IMR-90 (cell line): ENCODE measurements around the gene OCSTAMP. TPM values are rescaled to one million over a fixed set of nuclear protein-coding genes. Genes with fewer than 3 reads are reported as not detected.

ENCODE experiments used
- ATAC-seq: fragments of 200-7000 bp; cut with Tn5 transposase; 2 replicates; pipeline ENCODE4 v1.9.1; 2020; ENCODE audit warnings: low read depth, mild to moderate bottlenecking, moderate library complexity
- BruUV-seq: library from RNA; stranded (reverse); fragments of 400-500 nt; replicated peaks from 2 replicates; lab custom pipeline; 2021; lab: Mats Ljungman, UMichigan
- CTCF ChIA-PET: fragments of 300-600 bp; formaldehyde crosslinking; extraction: SDS; loops from one replicate; lab custom pipeline; 2021; ENCODE audit warnings: antibody characterized with exemption; lab: Yijun Ruan, JAX
- POLR2A ChIA-PET: fragments of 300-600 bp; sonication (Branson Sonifier 250); formaldehyde crosslinking; loops from one replicate; lab custom pipeline; 2022; ENCODE audit warnings: antibody characterized with exemption; ENCODE audit not compliant: unreplicated experiment; lab: Charles Lee
- DNase-seq: peaks from one replicate; pipeline ENCODE4 v3.0.0; 2013
- H2AFZ ChIP-seq: replicated peaks from 2 replicates; pipeline ENCODE3; 2013; ENCODE audit warnings: low read length, mild to moderate bottlenecking; ENCODE audit not compliant: poor library complexity
- H2AK5ac ChIP-seq: 2 replicates; pipeline ENCODE4 v1.6.1; 2013; ENCODE audit warnings: low read depth, low read length, inconsistent platforms
- H2AK9ac ChIP-seq: replicated peaks from 2 replicates; pipeline ENCODE3; 2013; ENCODE audit warnings: mild to moderate bottlenecking, low read depth, low read length, moderate library complexity; ENCODE audit not compliant: poor library complexity
- H2BK120ac ChIP-seq: 2 replicates; pipeline ENCODE4 v1.6.1; 2013; ENCODE audit warnings: low read depth, low read length, inconsistent platforms
- H2BK15ac ChIP-seq: 3 replicates; pipeline ENCODE4 v1.6.1; 2013; ENCODE audit warnings: low read depth, low read length, inconsistent platforms
- H2BK20ac ChIP-seq: 2 replicates; pipeline ENCODE4 v1.6.1; 2013; ENCODE audit warnings: low read depth, mild to moderate bottlenecking, inconsistent platforms, low read length, moderate library complexity
- H2BK5ac ChIP-seq: 2 replicates; pipeline ENCODE4 v1.6.1; 2013; ENCODE audit warnings: mild to moderate bottlenecking, low read depth, low read length, inconsistent platforms; ENCODE audit not compliant: poor library complexity, severe bottlenecking
- H3K14ac ChIP-seq: replicated peaks from 2 replicates; pipeline ENCODE4 v1.6.1; 2013; ENCODE audit warnings: low read depth, low read length, inconsistent platforms
- H3K18ac ChIP-seq: 2 replicates; pipeline ENCODE4 v1.6.1; 2013; ENCODE audit warnings: low read depth, low read length, control low read depth
- H3K23ac ChIP-seq: 2 replicates; pipeline ENCODE4 v1.6.1; 2013; ENCODE audit warnings: low read depth, low read length, inconsistent platforms
- H3K27ac ChIP-seq: 2 replicates; pipeline ENCODE4 v1.5.1; 2013; ENCODE audit warnings: mild to moderate bottlenecking, control low read depth, low read length; ENCODE audit not compliant: insufficient read depth
- H3K27me3 ChIP-seq: 2 replicates; pipeline ENCODE4 v1.6.1; 2013; ENCODE audit warnings: low read length; ENCODE audit not compliant: control insufficient read depth, insufficient read depth
- H3K36me3 ChIP-seq: 2 replicates; pipeline ENCODE4 v1.6.1; 2013; ENCODE audit warnings: low read length, mixed read lengths; ENCODE audit not compliant: control insufficient read depth, insufficient read depth
- H3K4ac ChIP-seq: 2 replicates; pipeline ENCODE4 v1.6.1; 2013; ENCODE audit warnings: low read depth, low read length, inconsistent platforms
- H3K4me1 ChIP-seq: 2 replicates; pipeline ENCODE4 v1.6.1; 2013; ENCODE audit warnings: low read length, mixed read lengths; ENCODE audit not compliant: control insufficient read depth, insufficient read depth
- H3K4me2 ChIP-seq: 2 replicates; pipeline ENCODE4 v1.6.1; 2013; ENCODE audit warnings: low read depth, mild to moderate bottlenecking, control low read depth, low read length, moderate library complexity
- H3K4me3 ChIP-seq: 2 replicates; pipeline ENCODE4 v1.5.1; 2013; ENCODE audit warnings: low read depth, mild to moderate bottlenecking, control low read depth, low read length, moderate library complexity; ENCODE audit not compliant: insufficient read depth
- H3K56ac ChIP-seq: 2 replicates; pipeline ENCODE4 v1.6.1; 2013; ENCODE audit warnings: low read length, inconsistent platforms; ENCODE audit not compliant: insufficient read depth; ENCODE audit errors: extremely low read depth
- H3K79me1 ChIP-seq, 2 experiments: 2 replicates each; pipeline ENCODE4 v1.6.1; 2013; ENCODE audit warnings: low read length in 2 of 2, inconsistent platforms in 1 of 2, low read depth in 1 of 2
- H3K9ac ChIP-seq: 2 replicates; pipeline ENCODE4 v1.6.1; 2013; ENCODE audit warnings: low read depth, low read length, control low read depth
- H3K9me1 ChIP-seq: 2 replicates; pipeline ENCODE4 v1.6.1; 2013; ENCODE audit warnings: low read length, inconsistent platforms; ENCODE audit not compliant: insufficient read depth
- H3K9me3 ChIP-seq: 2 replicates; pipeline ENCODE4 v1.6.1; 2013; ENCODE audit warnings: low read length; ENCODE audit not compliant: control insufficient read depth, insufficient read depth
- H4K20me1 ChIP-seq: 2 replicates; pipeline ENCODE4 v1.6.1; 2013; ENCODE audit warnings: low read length, inconsistent platforms; ENCODE audit not compliant: insufficient read depth
- H4K5ac ChIP-seq: 2 replicates; pipeline ENCODE4 v1.6.1; 2013; ENCODE audit warnings: mild to moderate bottlenecking, low read depth, low read length, control low read depth
- H4K8ac ChIP-seq, 2 experiments: 2 replicates each; pipeline ENCODE4 v1.6.1; 2013; ENCODE audit warnings: low read depth in 2 of 2, low read length in 2 of 2, control low read depth in 1 of 2, inconsistent platforms in 1 of 2
- H4K91ac ChIP-seq: 2 replicates; pipeline ENCODE4 v1.6.1; 2013; ENCODE audit warnings: low read depth, low read length, inconsistent platforms; ENCODE audit not compliant: insufficient read depth
- BHLHE40 ChIP-seq: fragments of 150-350 bp; IDR thresholded peaks from 2 replicates; pipeline ENCODE4 v1.6.1; 2016; ENCODE audit warnings: mild to moderate bottlenecking, low read depth, low read length
- CEBPB ChIP-seq: IDR thresholded peaks from 2 replicates; pipeline ENCODE4 v1.6.1; 2012; ENCODE audit warnings: low read depth, low read length, improper control_type of control experiment
- CHD1 ChIP-seq: IDR thresholded peaks from 2 replicates; pipeline ENCODE4 v1.6.1; 2012; ENCODE audit warnings: low read depth, low read length, improper control_type of control experiment
- CTCF ChIP-seq: conservative IDR thresholded peaks from 2 replicates; pipeline ENCODE4 v1.5.1; 2012; ENCODE audit warnings: mild to moderate bottlenecking, low read depth, low read length, improper control_type of control experiment
- FOS ChIP-seq: fragments of 150-350 bp; IDR thresholded peaks from 2 replicates; pipeline ENCODE4 v1.6.1; 2016; ENCODE audit warnings: low read depth, low read length
- MAFK ChIP-seq: IDR thresholded peaks from 2 replicates; pipeline ENCODE4 v1.6.1; 2012; ENCODE audit warnings: low read depth, low read length, improper control_type of control experiment
- MAZ ChIP-seq: IDR thresholded peaks from 2 replicates; pipeline ENCODE4 v1.6.1; 2012; ENCODE audit warnings: low read depth, mild to moderate bottlenecking, low read length, improper control_type of control experiment, moderate library complexity, borderline replicate concordance
- MXI1 ChIP-seq: IDR thresholded peaks from 2 replicates; pipeline ENCODE4 v1.6.1; 2012; ENCODE audit warnings: low read depth, mild to moderate bottlenecking, low read length, moderate library complexity, borderline replicate concordance
- NFE2L2 ChIP-seq: fragments of 150-350 bp; IDR thresholded peaks from 2 replicates; pipeline ENCODE4 v1.6.1; 2016; ENCODE audit warnings: low read depth, mild to moderate bottlenecking, low read length
- POLR2A ChIP-seq: IDR thresholded peaks from 2 replicates; pipeline ENCODE4 v1.6.1; 2012; ENCODE audit warnings: mild to moderate bottlenecking, low read depth, low read length
- RAD21 ChIP-seq: IDR thresholded peaks from 2 replicates; pipeline ENCODE4 v1.6.1; 2012; ENCODE audit warnings: low read length, improper control_type of control experiment
- RCOR1 ChIP-seq: IDR thresholded peaks from 2 replicates; pipeline ENCODE4 v1.6.1; 2012; ENCODE audit warnings: mild to moderate bottlenecking, low read length, improper control_type of control experiment; ENCODE audit not compliant: insufficient replicate concordance
- RFX5 ChIP-seq: IDR thresholded peaks from 2 replicates; pipeline ENCODE4 v1.8.0; 2012; ENCODE audit warnings: low read depth, mild to moderate bottlenecking, low read length, moderate library complexity
- SMC3 ChIP-seq: fragments of 150-350 bp; IDR thresholded peaks from 2 replicates; pipeline ENCODE4 v1.6.1; 2016; ENCODE audit warnings: low read depth, mild to moderate bottlenecking, antibody characterized with exemption, low read length, moderate library complexity
- WGBS, 2 experiments: methylation state at CpG; one replicate each; pipeline versions ENCODE4 v1.1.5 to v1.1.7; 2013; ENCODE audit warnings: missing lambda C conversion rate in 2 of 2; ENCODE audit not compliant: insufficient read length in 1 of 2; ENCODE audit errors: extremely low coverage in 2 of 2; 5-methylcytosine and 5-hydroxymethylcytosine counted together
- dilution Hi-C: fragments of 300-500 bp; cut with HindIII; formaldehyde crosslinking; loops from one replicate; pipeline ENCODE4 v1.14.3; 2018; ENCODE audit warnings: low sequenced_read_pairs; ENCODE audit not compliant: unreplicated experiment
- in situ Hi-C: fragments of 300-500 bp; cut with MboI; formaldehyde crosslinking; loops from 3 replicates; pipeline ENCODE4 v1.14.3; 2019; ENCODE audit warnings: low sequenced_read_pairs, inconsistent platforms, mixed read lengths
- intact Hi-C: fragments of 100-400 bp; cut with micrococcal nuclease; formaldehyde crosslinking; loops from 2 replicates; pipeline ENCODE4 v1.10.0; 2022
- polyA plus RNA-seq, 3 experiments: library from polyadenylated mRNA; depleted of rRNA; stranded (reverse); fragments of >200 nt; gene quantifications; 2 replicates each; pipeline ENCODE4 v1.2.3, GENCODE V29; 2012; ENCODE audit warnings: low replicate concordance in 1 of 3
- total RNA-seq: library from RNA; depleted of rRNA; stranded (reverse); fragments of >200 nt; gene quantifications from 2 replicates; pipeline ENCODE4 v1.2.3, GENCODE V29; 2012
- TF ChIP-seq, protein P1 (sequence below): fragments of 150-350 bp; IDR thresholded peaks from 2 replicates; pipeline ENCODE4 v1.6.1; 2016; ENCODE audit warnings: low read depth, mild to moderate bottlenecking, low read length, moderate library complexity, borderline replicate concordance
- TF ChIP-seq, protein P2 (sequence below): fragments of 150-350 bp; IDR thresholded peaks from 2 replicates; pipeline ENCODE4 v1.6.1; 2017; ENCODE audit warnings: mild to moderate bottlenecking, antibody characterized with exemption, low read length, low read depth

Gene OCSTAMP
- total and polyA plus RNA-seq, 2 of the 4 experiments (the other 2 are of a cell fraction): not detected

DNA sequence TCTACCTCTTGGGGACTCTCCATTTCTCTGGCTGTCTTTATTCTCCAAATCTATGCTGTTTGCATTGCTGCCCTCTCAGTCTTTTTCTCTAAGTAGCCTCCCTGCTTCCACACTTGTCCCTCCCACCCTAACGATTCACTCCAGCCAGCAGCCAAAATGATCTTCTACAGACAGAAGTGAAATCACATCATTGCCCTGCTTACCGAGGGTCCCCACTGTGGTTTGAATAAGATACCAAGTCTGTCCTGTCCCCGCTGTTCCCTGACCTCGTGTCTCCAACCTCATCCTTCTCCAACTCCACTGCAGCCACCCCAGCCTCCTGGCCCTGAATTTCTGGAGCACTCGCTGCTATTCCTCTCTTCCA, 11.5 kb upstream of the OCSTAMP start:
- no peaks in the 10 kb centered on the region for H3K36me3 ChIP-seq
- no peak overlapping the region for H4K8ac ChIP-seq
- 72% methylated on average over 4 of the region's 5 CpGs; no CpG with 5 or more reads in 1 of the 2 experiments for WGBS, 2 experiments
- peak overlapping the region; percentile 70; the same call in 1 of the 2 replicates for H3K4me2 ChIP-seq
- H3K27ac ChIP-seq: no peak overlapping the region
- CTCF ChIA-PET: interaction anchor here (1.6 kb wide), 1 partner anchor 12 kb away, joined by 5 read pairs; no protein-coding TSS in a partner anchor
- no peaks in the 10 kb centered on the region; the same call in 1 of the 2 replicates for H3K9me1 ChIP-seq
- H2AK9ac ChIP-seq: no peak overlapping the region
- DNase-seq: no peak
- H3K18ac ChIP-seq: no peak overlapping the region
- H2BK5ac ChIP-seq: no peak overlapping the region
- H3K23ac ChIP-seq: no peak overlapping the region
- no peak overlapping the region for H3K9ac ChIP-seq
- H2BK15ac ChIP-seq: no peak overlapping the region
- no peak overlapping the region for H4K5ac ChIP-seq
- intact Hi-C loops (no loop called here), in situ Hi-C loops (no loop called here), dilution Hi-C loops (no loop called here)
- H3K56ac ChIP-seq: no peak overlapping the region
- no peaks in the 10 kb centered on the region for H3K79me1 ChIP-seq
- no peak overlapping the region for H4K91ac ChIP-seq
- no peak for ATAC-seq
- H4K20me1 ChIP-seq: no peaks in the 10 kb centered on the region
- H2BK120ac ChIP-seq: no peak overlapping the region
- no peak overlapping the region for H3K14ac ChIP-seq
- no peaks in the 10 kb centered on the region for H3K27me3 ChIP-seq
- H3K9me3 ChIP-seq: no peaks in the 10 kb centered on the region
- peaks cover 3% of the 10 kb centered on the region; the same call in 1 of the 2 replicates for H3K4me1 ChIP-seq
- no TSS peak for BruUV-seq
- no peak overlapping the region for H2AK5ac ChIP-seq
- H3K4ac ChIP-seq: no peak overlapping the region
- H2BK20ac ChIP-seq: no peak overlapping the region
- H2AFZ ChIP-seq: peak overlapping the region; percentile 87
- POLR2A ChIA-PET: no interaction called here
- no peak for TF ChIP-seq CTCF
- no peak for TF ChIP-seq FOS
- TF ChIP-seq MAFK: no peak
- TF ChIP-seq NFE2L2: no peak
- no peak for TF ChIP-seq SMC3
- TF ChIP-seq RCOR1: no peak
- no peak for TF ChIP-seq CHD1
- TF ChIP-seq MAZ: no peak
- TF ChIP-seq BHLHE40: no peak
- no peak for TF ChIP-seq POLR2A
- TF ChIP-seq MXI1: no peak
- no peak for TF ChIP-seq RAD21
- TF ChIP-seq, protein P1, sequence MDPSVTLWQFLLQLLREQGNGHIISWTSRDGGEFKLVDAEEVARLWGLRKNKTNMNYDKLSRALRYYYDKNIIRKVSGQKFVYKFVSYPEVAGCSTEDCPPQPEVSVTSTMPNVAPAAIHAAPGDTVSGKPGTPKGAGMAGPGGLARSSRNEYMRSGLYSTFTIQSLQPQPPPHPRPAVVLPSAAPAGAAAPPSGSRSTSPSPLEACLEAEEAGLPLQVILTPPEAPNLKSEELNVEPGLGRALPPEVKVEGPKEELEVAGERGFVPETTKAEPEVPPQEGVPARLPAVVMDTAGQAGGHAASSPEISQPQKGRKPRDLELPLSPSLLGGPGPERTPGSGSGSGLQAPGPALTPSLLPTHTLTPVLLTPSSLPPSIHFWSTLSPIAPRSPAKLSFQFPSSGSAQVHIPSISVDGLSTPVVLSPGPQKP: no peak
- TF ChIP-seq CEBPB: no peak
- TF ChIP-seq RFX5: no peak
- TF ChIP-seq, protein P2, sequence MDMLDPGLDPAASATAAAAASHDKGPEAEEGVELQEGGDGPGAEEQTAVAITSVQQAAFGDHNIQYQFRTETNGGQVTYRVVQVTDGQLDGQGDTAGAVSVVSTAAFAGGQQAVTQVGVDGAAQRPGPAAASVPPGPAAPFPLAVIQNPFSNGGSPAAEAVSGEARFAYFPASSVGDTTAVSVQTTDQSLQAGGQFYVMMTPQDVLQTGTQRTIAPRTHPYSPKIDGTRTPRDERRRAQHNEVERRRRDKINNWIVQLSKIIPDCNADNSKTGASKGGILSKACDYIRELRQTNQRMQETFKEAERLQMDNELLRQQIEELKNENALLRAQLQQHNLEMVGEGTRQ: no peak
- no peak overlapping the region for H3K4me3 ChIP-seq
